HG03280 (cell line): ENCODE data around the gene PPP6R2.

Source experiments
- ATAC-seq: cut with Tn5 transposase; IDR thresholded peaks from one replicate; pipeline ENCODE4 v1.9.1; 2021; ENCODE audit warnings: mild to moderate bottlenecking, moderate library complexity; ENCODE audit not compliant: unreplicated experiment

The PPP6R2 gene

DNA sequence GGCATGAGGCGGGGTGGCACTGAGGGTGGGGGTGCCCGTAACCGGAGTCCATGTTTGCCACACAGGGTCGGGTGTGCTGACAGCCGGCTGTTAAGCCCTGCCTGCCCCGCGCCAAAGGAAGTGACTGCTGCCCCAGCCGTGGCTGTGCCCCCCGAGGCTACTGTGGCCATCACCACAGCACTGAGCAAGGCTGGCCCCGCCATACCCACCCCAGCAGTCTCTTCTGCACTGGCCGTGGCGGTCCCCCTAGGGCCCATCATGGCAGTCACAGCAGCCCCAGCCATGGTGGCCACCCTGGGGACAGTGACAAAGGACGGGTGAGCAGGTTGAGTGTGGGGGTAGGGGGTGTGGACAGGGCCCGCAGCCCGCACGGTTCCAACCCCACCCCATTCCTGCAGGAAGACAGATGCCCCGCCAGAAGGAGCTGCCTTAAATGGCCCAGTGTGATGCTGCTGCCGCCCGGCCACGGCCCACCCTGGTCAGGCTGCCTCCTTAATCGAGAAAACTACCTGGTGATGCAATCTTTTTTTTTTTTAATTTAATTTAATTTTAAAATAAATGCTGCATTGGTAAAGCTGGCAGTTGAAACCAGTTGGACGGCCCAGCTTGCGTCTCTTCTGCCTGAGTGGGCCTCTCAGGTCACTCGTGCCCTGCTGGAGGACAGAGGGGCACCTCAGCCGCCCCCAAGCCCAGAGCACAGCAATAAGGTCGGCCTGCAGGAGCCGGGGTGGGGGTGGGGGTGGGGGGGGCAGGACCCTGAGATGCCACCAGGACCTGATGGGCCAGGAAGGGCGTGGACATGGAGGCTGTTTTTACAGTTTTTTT, 100.9 kb downstream of the PPP6R2 start:
- ATAC-seq: no peak

DNA sequence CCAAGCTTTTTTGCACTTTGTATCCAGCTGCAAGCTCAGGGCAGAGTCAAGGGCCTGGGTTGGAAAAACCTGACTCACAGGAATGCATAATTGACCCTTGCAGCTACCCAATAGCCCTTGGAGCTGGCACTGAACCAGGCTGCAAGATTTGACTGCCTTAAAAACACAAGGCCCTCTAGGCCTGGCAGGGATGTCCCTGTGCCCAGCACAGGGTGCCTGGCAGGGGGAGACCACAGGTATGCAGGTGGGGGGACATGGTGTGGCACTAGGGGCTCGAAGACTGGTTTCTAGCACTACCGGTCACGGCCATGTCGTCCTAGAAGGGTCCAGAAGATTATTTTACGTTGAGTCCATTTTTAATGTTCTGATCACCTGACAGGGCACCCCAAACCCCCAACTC, 101.5 kb downstream of the PPP6R2 start:
- ATAC-seq: no peak

DNA sequence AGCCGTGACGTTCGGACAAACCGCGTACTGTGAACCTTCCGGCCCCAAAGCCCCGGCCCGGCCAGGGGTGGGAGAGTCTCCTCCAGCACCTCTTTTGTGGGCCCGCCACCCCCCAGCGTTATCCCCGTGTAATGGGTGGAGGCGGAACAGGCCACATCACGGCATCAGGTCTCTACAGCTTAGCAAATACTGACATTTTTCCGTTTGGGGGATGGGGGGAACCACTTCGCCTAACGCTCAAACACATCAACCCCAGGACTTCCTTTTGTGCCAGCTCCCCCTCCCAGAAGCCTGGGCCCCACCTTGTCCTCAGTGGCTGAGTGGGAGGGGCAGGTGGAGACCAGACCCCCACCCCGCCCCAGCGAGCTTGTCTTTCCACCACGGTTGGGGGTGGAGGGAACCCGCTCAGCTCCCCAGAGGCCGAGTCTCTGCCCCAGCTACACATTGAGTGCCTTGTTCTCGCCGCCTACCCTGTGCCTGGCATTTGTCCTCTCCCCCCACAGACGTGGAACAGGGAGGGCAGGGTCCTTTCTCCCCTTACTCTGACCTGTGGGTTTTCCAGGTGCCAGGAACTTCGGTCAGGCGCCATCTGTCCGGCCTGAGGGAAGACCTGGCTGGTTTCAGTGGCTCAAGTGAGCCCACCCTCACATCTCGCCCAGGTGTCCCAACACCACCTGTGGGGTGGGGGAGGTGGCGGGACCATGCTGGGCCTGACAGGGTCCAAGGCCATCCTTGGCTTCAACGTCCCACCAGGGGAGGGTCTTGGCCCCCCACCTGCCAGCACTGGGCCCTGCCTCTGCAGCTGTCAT, 102.1 kb downstream of the PPP6R2 start:
- ATAC-seq: no peak

DNA sequence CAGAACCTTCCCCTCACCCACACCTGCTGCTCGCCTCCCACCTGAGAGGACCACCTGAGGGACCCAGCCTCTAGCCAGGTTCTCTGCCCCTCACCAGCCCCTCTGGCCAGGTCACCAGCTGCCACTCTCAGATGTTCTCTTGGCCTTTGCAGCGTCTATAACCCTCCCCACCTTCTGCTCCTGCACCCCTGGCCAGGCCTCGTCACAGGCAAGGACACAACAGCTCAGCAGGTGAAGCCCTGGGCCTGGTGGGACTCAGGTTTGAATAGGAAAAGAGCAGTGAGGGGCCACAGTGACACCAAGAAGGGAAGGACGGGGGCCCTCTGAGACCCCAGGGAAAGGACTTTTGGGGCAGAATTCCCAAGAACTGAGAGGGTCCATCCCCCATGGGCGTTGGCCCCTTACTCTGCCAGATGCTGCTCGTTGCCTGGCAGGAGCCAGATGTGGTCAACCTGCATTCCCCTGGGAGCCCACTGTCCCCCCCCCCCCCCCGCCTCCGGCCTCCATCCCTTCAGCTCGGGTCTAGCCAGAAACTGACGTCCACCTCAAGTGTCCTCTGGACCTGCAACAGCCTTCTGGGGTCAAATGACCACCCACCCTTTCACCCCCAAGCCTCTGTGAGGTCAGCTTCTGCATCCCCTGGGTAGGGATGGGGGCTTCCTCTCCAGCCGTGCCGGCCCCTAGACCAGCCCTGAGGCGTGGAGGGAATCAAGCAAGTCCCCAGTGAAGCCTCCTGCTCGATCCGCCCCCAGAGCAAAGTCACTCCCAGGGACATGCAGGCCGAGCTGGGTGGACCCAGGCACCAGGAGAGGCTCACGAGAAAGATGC, 103.0 kb downstream of the PPP6R2 start:
- ATAC-seq: no peak

DNA sequence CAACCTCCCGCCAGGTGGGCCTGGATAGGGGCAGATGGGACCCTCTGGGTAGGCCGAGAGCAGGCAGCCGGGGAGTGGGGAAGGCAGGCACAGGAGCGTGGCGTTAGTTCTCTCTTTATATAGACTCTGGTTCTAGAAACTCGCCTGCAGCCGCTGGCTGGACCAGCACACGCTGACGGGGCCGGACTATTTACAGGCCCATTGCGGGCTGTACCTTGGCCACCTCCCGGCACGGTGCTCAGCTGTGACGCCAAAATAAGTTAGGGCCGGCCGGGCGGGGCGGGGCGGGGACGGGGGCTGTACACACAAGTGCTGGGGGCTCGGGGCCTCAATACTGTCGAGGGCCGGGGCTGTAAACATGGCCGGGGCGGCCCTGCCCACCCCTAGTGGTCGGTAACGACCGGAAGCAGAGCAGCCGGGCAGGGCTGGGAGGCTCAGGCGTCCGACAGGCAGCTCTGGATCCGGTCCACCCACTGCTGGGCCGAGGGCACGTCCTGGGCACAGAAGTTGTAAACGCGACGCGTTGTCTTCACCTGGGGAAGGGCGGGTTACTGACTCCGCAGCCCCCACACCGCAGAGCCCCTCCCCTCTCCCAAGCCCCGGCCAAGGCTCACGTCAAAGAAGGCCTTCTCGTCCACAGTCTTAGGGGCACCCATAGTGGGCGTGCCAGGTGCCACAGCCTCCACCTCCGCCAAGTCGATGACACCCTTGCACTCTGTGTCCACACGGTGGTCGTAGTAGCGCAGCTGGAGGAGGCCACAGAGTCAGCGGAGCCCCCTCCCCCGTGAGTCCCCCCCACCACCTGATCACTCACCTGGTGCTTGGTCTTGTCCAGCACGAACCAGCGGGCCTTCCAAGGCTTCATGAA, 103.8 kb downstream of the PPP6R2 start:
- ATAC-seq: no peak

DNA sequence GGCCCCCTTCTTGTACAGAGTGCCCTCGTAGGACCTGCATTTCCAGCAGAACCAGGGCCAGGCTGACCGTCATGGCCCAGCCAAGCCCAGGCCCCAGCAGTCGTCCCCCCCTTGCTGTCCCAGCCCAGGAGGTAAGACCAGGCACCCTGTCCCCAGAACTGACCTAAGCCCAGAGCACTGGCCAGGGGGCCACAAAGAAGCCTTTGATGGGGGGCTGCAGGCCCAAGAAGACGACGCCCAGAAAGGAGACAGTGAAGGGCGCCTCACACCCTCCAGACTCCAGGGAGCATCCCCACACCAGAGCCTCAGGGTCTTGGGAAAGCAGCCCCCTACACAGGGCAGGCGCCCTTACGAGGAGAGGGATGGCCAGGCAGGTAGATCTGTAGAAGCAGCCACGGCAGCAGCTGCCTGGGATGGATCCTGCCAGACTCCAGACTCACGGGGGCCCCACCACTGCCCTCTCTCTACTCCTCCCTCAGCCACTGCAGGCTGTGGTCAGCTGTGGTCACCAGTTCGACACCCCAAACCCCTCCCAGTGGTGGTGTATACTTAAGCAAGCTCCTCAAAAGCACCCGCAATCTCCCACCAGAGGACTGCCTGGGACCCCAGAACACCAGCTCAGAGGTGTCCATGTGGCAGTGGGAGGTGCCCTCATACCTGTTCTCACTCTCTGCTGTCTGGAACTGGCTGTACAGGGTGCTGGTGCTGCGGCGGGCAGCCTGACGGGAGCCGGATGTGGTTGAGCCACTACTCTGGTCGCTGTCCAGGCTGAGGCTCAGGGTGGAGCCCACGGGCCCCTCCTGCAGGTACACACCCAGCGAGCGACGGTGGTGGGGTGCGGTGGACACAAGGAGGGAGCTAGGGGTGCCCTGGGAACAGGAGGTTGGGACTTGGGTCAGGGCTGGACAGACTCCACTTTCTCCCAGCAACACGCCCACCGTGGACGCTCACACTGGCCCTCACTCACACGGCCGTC, 104.7 kb downstream of the PPP6R2 start:
- ATAC-seq: no peak

DNA sequence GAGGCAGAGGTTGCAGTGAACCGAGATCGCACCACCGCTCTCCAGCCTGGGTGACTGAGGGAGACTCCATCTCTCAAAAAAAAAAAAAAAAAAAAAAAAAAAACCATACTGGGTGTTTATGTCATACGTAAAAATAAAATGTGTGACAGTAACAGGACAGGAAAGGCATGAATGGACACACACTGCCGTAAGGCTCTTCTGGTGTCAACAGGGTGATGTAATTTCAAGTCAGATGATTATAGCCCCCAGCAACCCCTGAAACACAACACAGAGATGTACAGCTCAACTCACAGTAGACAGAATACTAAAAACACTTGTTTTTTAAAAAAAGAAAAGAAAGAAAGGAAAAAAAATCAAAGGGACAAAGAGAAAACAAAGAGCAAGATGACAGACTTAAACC, 109.5 kb downstream of the PPP6R2 start:
- ATAC-seq: no peak

DNA sequence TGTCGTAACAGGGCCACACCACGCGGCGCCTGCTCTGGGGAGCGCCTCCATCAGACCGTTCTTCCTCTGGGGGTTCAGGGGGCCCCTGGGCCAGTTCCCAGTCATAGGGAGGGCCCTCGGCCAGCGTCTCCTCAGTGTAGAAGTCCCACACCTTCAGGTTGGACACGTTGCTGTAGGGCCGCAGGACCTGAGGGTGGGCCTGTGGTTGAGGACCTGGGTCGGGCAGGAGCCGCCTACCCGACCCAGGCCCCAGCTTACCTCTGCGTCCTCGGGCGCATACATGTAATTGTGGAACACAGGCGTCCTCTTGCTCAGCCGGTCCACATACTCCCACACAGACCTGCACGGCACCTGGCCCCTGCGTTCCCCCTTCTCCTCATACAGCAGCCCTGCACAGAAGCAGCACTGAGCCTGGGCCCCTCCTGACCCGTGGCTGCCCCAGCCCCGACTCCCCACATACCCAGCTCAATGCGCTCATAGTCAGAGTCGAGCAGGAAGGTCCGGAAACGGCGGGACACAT, 111.5 kb downstream of the PPP6R2 start:
- ATAC-seq: no peak

DNA sequence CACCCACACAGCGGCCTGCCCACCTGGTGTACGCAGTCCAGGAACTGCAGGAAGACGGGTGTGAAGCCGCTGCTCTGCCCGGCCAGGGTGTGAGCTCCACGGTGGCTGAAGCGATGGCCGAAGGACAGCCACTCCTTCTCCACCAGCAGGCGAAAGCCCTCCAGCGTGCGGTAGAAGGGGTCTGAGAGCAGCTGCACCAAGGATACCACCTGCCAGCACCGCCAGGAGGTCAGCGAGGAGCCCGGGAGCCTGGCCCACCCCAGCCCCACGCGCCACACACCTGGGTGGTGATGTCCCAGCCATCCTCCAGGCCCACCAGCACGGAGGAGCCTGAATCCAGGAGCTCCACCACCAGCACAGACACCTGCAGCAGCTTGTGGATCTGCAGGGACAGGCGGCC, 112.1 kb downstream of the PPP6R2 start:
- no peak for ATAC-seq

DNA sequence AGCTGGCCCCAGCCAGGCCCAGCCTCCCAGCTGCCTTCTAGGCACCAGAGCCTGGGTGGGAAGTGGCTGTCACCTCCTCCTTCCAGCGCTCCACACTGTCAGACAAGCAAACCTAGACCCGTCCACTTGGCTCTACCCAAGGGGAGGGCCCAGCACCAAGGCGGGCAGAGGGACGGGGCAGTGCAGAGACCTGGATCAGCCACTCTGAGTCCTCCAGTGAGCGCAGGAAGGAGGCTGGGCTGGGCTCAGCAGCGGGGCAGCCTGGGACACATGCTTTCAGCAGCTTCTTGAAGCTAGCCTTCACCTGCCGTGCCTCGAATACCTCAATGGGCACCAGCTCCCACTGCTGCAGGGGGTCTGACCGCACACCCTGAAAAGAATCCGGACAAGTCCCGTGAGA, 112.9 kb downstream of the PPP6R2 start:
- no peak for ATAC-seq

DNA sequence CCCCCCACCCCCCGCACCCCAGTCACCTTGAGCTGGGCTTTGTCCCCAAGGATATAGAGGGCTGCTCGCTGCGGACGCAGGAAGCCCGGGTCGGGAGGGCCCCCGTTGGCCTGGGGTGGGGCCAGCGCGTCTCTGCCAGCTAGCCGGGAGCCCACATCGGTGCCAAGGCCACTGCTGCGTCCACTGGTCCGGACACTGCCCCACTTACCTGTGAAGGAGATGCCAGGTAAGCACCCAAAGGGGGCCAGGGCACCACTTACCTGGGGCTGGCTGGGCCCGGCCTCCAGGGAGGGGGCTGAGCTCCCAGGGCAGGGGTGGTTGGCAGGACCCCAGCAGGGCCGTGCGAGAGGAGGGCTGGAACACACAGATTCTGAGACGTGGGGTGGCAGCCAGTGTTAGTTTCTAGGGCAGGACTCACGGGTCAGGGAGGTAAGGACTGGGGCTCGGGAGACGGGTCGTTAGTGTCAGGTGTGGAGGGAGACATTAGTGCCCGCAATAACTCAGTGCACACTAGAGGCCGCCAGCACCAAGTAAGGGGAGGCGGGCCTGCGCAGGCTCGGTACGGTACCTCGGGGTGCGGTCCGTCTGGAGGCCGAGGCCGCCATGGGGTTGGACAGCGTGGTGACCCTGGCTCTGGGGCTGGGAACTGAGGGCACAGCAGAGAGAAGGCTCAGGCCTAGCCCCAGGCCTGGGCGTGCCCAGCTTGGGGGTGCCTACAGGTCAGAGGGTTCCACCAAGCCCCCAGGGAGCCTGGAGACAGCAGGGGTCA, 113.5 kb downstream of the PPP6R2 start:
- no peak for ATAC-seq

DNA sequence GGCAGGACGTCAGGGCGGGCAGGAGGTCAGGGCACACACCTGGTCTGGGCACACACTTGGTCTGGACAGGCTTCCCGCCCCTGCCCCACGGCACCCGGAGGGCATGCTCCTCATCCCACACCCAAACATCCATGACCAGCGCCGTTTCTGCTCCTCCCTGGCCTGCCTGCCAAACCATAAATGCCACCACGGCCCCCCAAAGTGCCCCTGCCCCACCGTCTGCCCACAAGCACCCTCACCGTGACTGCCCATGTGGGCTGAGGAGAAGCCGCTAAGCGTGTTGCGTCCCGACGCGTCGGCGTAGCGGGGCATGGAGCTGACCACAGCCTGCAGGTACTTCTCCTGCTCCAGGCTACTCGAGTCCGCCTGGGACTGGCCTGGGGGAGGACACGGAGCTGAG, 115.9 kb downstream of the PPP6R2 start:
- no peak for ATAC-seq

DNA sequence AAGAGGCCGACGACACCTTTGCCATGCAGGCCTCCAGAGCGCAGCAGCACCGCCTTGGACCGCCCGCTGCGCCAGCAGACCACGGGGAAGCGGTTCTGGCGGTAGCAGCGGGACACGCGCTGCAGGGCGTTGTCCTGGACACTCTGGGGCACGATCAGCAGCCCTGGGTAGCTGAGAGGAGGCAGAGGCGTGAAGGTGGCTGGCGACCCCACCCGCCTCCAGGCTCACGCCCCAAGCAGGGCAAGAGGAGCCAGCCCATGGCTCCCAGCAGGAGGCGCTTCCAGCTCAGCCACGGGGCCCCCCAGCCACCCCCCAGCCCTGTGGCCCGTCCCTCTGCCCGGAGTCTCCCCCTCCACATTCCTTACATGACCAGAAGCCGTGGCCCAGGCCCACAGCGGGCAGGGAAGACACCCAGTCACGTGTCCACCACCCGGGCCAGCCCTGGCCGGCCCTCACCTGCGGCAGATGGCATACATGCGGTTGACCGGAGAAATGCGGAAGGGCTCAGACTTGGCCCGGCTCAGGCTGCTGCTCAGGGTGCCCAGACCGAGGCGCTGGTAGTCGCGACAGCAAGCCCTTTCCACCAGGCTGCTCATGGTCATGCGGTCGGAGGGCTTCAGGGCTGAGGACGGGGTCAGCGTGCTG, 116.5 kb downstream of the PPP6R2 start:
- ATAC-seq: no peak

DNA sequence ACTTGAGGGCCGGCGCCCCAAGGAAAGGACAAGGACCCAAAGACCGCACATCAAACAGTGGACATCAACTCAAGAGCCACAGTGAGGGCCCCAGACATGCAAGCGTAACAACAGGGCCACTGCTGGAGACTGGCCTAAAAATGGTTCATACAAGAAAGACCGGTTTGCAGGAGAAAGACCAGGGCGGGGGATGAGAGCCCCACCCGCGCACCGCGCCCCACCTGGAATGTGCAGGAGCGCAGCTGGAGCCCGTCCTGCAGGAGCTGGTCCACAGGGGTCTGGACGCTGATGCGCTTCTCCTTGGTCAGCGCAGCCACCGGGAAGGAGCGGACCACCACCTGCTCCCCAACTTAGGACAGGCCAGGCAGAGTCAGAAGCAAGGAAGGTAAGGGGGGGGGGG, 117.8 kb downstream of the PPP6R2 start:
- ATAC-seq: no peak

DNA sequence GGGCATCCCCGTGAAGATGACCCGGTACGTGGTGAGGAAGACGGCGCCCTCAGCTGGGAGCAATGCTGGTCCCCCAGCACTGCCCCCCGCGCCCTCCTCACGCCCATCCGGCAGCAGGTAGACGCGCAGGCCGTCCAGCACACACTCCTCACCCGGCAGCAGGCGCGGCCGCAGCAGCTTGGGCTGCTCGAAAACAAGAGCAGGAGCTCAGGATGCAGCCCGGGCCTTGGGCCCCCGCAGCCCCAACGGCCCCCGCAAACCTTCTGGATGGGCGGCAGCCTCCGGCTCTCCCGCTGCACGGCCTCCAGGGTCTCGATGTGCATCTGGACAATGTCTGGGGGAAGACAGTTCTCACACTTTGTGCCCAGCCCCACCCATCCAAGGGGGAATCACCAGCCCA, 118.4 kb downstream of the PPP6R2 start:
- no peak for ATAC-seq

DNA sequence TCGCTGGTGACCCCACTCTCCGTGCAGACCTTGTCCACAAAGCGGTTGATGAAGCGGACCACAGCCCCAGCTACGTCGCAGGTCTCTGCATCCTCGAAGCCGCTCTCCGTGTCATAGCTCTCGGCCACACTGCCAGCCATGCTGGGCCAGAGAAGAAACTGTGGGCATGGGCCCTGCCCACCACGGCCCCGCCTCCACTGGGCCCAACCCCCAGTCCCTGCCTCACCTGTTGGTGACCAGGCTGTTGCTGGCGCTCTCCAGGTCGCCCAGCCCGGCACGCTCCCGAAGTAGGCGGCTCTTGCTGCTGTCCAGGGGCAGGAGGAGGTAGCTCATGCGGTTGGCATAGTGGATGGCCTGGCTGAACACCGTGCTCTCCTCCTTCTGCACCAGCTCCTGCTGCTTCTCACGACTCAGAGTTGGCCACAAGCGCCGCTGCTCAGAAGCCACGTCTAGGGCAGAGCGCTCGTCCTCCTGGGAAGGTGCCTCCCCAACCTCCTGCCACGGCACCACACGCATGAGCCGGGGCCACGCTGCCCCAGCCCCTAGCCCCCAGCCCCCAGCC, 118.9 kb downstream of the PPP6R2 start:
- no peak for ATAC-seq

DNA sequence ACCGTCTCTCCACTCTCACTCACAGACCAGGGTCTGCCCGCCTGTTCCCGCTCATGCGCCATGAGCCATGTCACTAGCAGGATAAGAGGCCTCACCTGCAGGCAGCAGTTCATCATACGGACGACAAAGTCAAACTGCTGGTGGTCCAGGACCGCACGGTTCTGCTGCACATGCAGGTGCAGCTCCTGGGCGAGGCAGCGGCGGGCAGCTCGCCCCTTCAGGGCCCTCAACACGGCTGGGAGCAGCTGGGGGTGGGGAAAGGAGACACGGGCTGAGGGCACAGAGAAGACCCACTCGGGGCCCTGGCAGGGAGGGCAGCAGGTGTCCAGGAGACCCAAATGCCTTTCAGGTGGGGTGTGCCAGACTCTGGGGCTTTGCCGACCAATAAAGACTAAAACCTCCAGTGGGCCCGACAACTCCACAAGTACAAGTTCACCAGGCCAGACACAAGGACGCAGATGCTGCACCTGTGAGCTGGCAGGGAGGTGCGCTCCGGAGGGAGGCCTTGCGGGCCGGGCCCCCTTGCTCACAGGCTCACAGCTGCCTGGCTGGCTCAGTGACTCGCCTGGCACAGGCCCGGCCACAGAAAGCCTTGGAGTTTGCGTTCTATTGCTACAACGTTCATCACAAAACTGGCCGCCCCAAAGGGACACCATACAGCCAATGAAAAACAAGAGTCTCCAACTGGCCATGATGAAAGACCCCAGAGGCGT, 120.2 kb downstream of the PPP6R2 start:
- ATAC-seq: no peak
